ENCODE measurements around the gene BHLHE23. TPM values are rescaled to one million over a fixed set of nuclear protein-coding genes. Genes with fewer than 3 reads are reported as not detected.

BHLHE23 gene
- total RNA-seq, 4 donors from 2014 or later = not detected

- DNase-seq (ENCODE audit: low spot score) = no peak
- no peak for ATAC-seq (ENCODE audit: low FRiP score)
- no peak for TF ChIP-seq CTCF (IDR thresholded peaks at IDR 0.05)
Observed at GRCh38 chr20:62959101-62959971, 47.4 kb downstream of the BHLHE23 start.

GRCh38 chr20:62958388-62959100, 48.2 kb downstream of the BHLHE23 start:
- ATAC-seq (ENCODE audit: low FRiP score) = no peak
- DNase-seq (ENCODE audit: low spot score) = no peak
- TF ChIP-seq CTCF (IDR thresholded peaks at IDR 0.05) = no peak

- no peak for DNase-seq (ENCODE audit: low spot score)
- no peak for TF ChIP-seq CTCF (IDR thresholded peaks at IDR 0.05)
Observed at GRCh38 chr20:62957136-62958117, 49.3 kb downstream of the BHLHE23 start.

GRCh38 chr20:62956387-62957135, 50.2 kb downstream of the BHLHE23 start:
- DNase-seq (ENCODE audit: low spot score) (no peak), ATAC-seq (ENCODE audit: low FRiP score) (no peak)
- no peak for TF ChIP-seq CTCF (IDR thresholded peaks at IDR 0.05)

More at GRCh38 chr20:62957136-62958117, 49.3 kb downstream of the BHLHE23 start:
- no peak for ATAC-seq (ENCODE audit: low FRiP score)

Other genes with a start within 250 kb of the BHLHE23 start
- 10 to 100 TPM in 2 of 4 donors, 1 to 10 TPM in 2; 8.0 to 10.4 (median 9.1) TPM for gene MRGBP, start 210.5 kb downstream of the BHLHE23 start, total RNA-seq
- gene OGFR, start 202.1 kb downstream of the BHLHE23 start, total RNA-seq = 10 to 100 TPM; 34.0 to 84.2 (median 52.8) TPM
- 1 to 10 TPM; 2.3 to 6.3 (median 3.6) TPM for gene COL9A3, start 189.9 kb downstream of the BHLHE23 start, total RNA-seq
- gene TCFL5, start 145.1 kb downstream of the BHLHE23 start, total RNA-seq = 1 to 10 TPM; 6.1 to 7.7 (median 6.3) TPM
- 10 to 100 TPM; 40.6 to 64.4 (median 54.1) TPM for gene DIDO1, start 80.5 kb downstream of the BHLHE23 start, total RNA-seq
- 10 to 100 TPM; 21.7 to 33.4 (median 25.5) TPM for gene GID8, start 68.8 kb downstream of the BHLHE23 start, total RNA-seq
- gene SLC17A9, start 54.3 kb downstream of the BHLHE23 start, total RNA-seq = 10 to 100 TPM in 1 of 4 donors, 1 to 10 TPM in 3; 1.6 to 10.7 (median 2.5) TPM
- gene YTHDF1, start 209.2 kb upstream of the BHLHE23 start, total RNA-seq = 10 to 100 TPM; 21.2 to 49.6 (median 25.8) TPM
- 1 to 10 TPM in 1 of 4 donors, under 1 TPM in 1, not detected in 2; 0.48 to 3.0 TPM for gene BIRC7, start 228.9 kb upstream of the BHLHE23 start, total RNA-seq
- not detected for gene NKAIN4, start 247.5 kb upstream of the BHLHE23 start, total RNA-seq